ENCODE measurements around the gene HRAS. TPM values are rescaled to one million over a fixed set of nuclear protein-coding genes. Genes with fewer than 3 reads are reported as not detected.

HRAS gene
- total and polyA plus RNA-seq, 2 experiments from 2014 or later: 62.1 to 76.9 TPM

GRCh38 chr11:498297-499181 is 36.8 kb downstream of the HRAS start:
- DNase-seq: no peak

DNA sequence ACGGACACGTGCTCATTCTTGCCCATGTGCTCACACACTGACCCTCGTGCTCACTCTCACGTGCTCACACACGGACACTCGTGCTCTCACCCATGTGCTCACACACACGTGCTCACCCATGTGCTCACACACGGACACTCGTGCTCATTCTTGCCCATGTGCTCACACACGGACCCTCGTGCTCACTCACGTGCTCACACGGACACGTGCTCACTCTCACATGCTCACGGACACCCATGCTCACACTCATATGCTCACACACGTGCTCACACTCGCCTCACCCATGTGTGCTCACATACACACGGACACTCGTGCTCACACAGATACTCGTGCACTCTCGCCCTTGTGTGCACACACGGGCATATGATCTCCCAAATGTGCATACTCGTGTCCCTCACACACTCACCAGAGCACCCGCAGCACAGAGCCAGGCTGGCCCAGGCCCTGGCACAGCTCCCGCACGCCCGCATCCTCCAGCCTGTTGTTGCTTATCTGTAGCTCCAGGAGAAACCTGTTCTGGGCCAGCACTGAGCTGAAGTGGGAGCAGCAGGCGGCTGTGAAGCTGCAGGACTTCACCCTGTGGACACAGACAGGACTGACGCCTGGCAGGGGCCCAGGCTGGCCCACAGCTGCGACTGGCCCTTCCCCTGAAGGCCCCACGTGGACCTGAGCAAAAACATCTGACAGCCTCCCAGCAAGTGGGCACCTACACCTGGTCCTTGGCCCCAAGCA is 37.6 kb downstream of the HRAS start:
- H3K36me3 ChIP-seq (ENCODE audit: low read depth): peaks cover 44% of the 10 kb centered on the region
- H3K79me2 ChIP-seq (ENCODE audit: insufficient read depth): peaks cover 51% of the 10 kb centered on the region
- WGBS, 2 experiments (ENCODE audit: low coverage in 1 of 2, low lambda C conversion rate in 2 of 2, missing lambda C conversion rate in 2 of 2): 92 to 93% methylated on average over 20 to 31 of the region's 31 CpGs

More at GRCh38 chr11:498297-499181, 36.8 kb downstream of the HRAS start:
- no peak overlapping the region for H3K4me3 ChIP-seq
- H2AFZ ChIP-seq: no peak overlapping the region
- no peaks in the 10 kb centered on the region for H3K9me2 ChIP-seq (ENCODE audit: insufficient read depth)
- no peaks in the 10 kb centered on the region for H3K27me3 ChIP-seq (replicated peaks; ENCODE audit: insufficient read depth)
- peaks cover 53% of the 10 kb centered on the region for H3K79me2 ChIP-seq (ENCODE audit: insufficient read depth)
- H3K9ac ChIP-seq: no peak overlapping the region
- WGBS, 2 experiments (ENCODE audit: low coverage in 1 of 2, low lambda C conversion rate in 2 of 2, missing lambda C conversion rate in 2 of 2): 93 to 94% methylated on average over 21 to 36 of the region's 39 CpGs
- no peak overlapping the region for H3K27ac ChIP-seq
- no peaks in the 10 kb centered on the region for H4K20me1 ChIP-seq (ENCODE audit: insufficient read depth)
- H3K4me1 ChIP-seq (ENCODE audit: insufficient read depth): peaks cover 5% of the 10 kb centered on the region; the same call in 1 of the 2 replicates
- H3F3A ChIP-seq (ENCODE audit: insufficient read depth): peaks cover 26% of the 10 kb centered on the region
- in situ Hi-C loops (cut with MboI): no loop called here
- peaks cover 44% of the 10 kb centered on the region for H3K36me3 ChIP-seq (ENCODE audit: low read depth)
- TF ChIP-seq EZH2 (IDR thresholded peaks at IDR 0.05; ENCODE audit: insufficient read depth, poor library complexity, severe bottlenecking) (no peak), EZH2phosphoT487 (IDR thresholded peaks at IDR 0.05; ENCODE audit: insufficient read depth, low read depth) (no peak)
- no peaks in the 10 kb centered on the region for H3K9me3 ChIP-seq (ENCODE audit: low read depth)
- no peak overlapping the region for H3K4me2 ChIP-seq (ENCODE audit: unreplicated experiment)

DNA sequence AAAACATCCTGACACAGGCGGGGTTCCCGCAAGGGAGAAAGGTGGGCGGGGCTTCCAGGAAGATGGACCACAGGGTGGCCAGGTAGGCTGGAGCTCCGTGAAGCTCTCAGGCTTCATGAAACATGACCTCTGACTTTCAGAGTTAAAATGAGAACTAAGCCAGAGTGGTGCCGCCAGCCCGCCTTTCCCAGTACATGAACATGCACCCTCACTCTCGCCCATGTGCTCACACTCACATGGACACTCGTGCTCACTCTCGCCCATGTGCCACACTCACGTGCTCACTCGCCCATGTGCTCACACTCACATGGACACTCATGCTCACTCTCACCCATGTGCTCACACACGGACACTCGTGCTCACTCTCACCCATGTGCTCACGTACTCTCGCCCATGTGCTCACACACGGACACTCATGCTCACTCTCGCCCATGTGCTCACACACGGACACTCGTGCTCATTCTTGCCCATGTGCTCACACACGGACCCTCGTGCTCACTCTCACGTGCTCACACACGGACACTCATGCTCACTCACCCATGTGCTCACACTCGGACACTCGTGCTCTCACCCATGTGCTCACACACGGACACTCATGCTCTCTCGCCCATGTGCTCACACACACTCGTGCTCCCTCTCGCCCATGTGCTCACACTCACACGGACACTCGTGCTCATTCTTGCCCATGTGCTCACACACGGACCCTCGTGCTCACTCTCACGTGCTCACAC is 38.4 kb downstream of the HRAS start:
- Histone ChIP-seq H3K9ac (no peak overlapping the region), H3K36me3 (ENCODE audit: low read depth) (peaks cover 44% of the 10 kb centered on the region), H3K9me2 (ENCODE audit: insufficient read depth) (no peaks in the 10 kb centered on the region), H3K4me3 (no peak overlapping the region), H3K4me1 (ENCODE audit: insufficient read depth) (no peaks in the 10 kb centered on the region), H3K9me3 (ENCODE audit: low read depth) (no peaks in the 10 kb centered on the region), H3K27ac (no peak overlapping the region), H3K4me2 (ENCODE audit: unreplicated experiment) (no peak overlapping the region), H2AFZ (no peak overlapping the region), H3F3A (ENCODE audit: insufficient read depth) (peaks cover 31% of the 10 kb centered on the region), H4K20me1 (ENCODE audit: insufficient read depth) (no peaks in the 10 kb centered on the region), H3K27me3 (replicated peaks; ENCODE audit: insufficient read depth) (no peaks in the 10 kb centered on the region), H3K79me2 (ENCODE audit: insufficient read depth) (peaks cover 44% of the 10 kb centered on the region)
- no peak for DNase-seq
- in situ Hi-C loops (cut with MboI): no loop called here
- WGBS, 2 experiments (ENCODE audit: low coverage in 1 of 2, low lambda C conversion rate in 2 of 2, missing lambda C conversion rate in 2 of 2): 95 to 97% methylated on average over 28 to 34 of the region's 34 CpGs
- TF ChIP-seq EZH2 (IDR thresholded peaks at IDR 0.05; ENCODE audit: insufficient read depth, poor library complexity, severe bottlenecking) (no peak), EZH2phosphoT487 (IDR thresholded peaks at IDR 0.05; ENCODE audit: insufficient read depth, low read depth) (no peak)

More for the DNA sequence above, 37.6 kb downstream of the HRAS start:
- no peaks in the 10 kb centered on the region for H3K9me2 ChIP-seq (ENCODE audit: insufficient read depth)
- no peak for TF ChIP-seq EZH2phosphoT487 (IDR thresholded peaks at IDR 0.05; ENCODE audit: insufficient read depth, low read depth)
- no peak for TF ChIP-seq EZH2 (IDR thresholded peaks at IDR 0.05; ENCODE audit: insufficient read depth, poor library complexity, severe bottlenecking)
- no peaks in the 10 kb centered on the region for H4K20me1 ChIP-seq (ENCODE audit: insufficient read depth)
- no peaks in the 10 kb centered on the region for H3K27me3 ChIP-seq (replicated peaks; ENCODE audit: insufficient read depth)
- no peaks in the 10 kb centered on the region for H3K9me3 ChIP-seq (ENCODE audit: low read depth)
- peaks cover 31% of the 10 kb centered on the region for H3F3A ChIP-seq (ENCODE audit: insufficient read depth)
- H3K4me3 ChIP-seq: no peak overlapping the region
- in situ Hi-C loops (cut with MboI): no loop called here
- no peak overlapping the region for H2AFZ ChIP-seq
- DNase-seq: no peak
- H3K4me2 ChIP-seq (ENCODE audit: unreplicated experiment): no peak overlapping the region
- H3K4me1 ChIP-seq (ENCODE audit: insufficient read depth): peaks cover 4% of the 10 kb centered on the region; the same call in 1 of the 2 replicates
- H3K9ac ChIP-seq: no peak overlapping the region
- no peak overlapping the region for H3K27ac ChIP-seq

GRCh38 chr11:495537-495931 is 39.8 kb downstream of the HRAS start:
- Histone ChIP-seq H3K9ac (no peak overlapping the region), H3K27ac (no peak overlapping the region), H3K27me3 (replicated peaks; ENCODE audit: insufficient read depth) (no peaks in the 10 kb centered on the region), H3K79me2 (ENCODE audit: insufficient read depth) (peaks cover 29% of the 10 kb centered on the region), H3K4me1 (ENCODE audit: insufficient read depth) (no peaks in the 10 kb centered on the region), H2AFZ (no peak overlapping the region), H3K9me3 (ENCODE audit: low read depth) (no peaks in the 10 kb centered on the region), H4K20me1 (ENCODE audit: insufficient read depth) (no peaks in the 10 kb centered on the region), H3K4me2 (ENCODE audit: unreplicated experiment) (no peak overlapping the region), H3K9me2 (ENCODE audit: insufficient read depth) (no peaks in the 10 kb centered on the region), H3F3A (ENCODE audit: insufficient read depth) (peaks cover 31% of the 10 kb centered on the region), H3K36me3 (ENCODE audit: low read depth) (peaks cover 44% of the 10 kb centered on the region), H3K4me3 (no peak overlapping the region)
- DNase-seq: no peak
- WGBS, 2 experiments (ENCODE audit: low coverage in 1 of 2, low lambda C conversion rate in 2 of 2, missing lambda C conversion rate in 2 of 2): 64 to 73% methylated on average over 10 of the region's 10 CpGs
- in situ Hi-C loops (cut with MboI): no loop called here
- TF ChIP-seq EZH2 (IDR thresholded peaks at IDR 0.05; ENCODE audit: insufficient read depth, poor library complexity, severe bottlenecking) (no peak), EZH2phosphoT487 (IDR thresholded peaks at IDR 0.05; ENCODE audit: insufficient read depth, low read depth) (no peak)

Data from GM23248 (cell line).